Measurements from ENCODE around the gene FRAS1. TPM values are rescaled to one million over a fixed set of nuclear protein-coding genes. Genes with fewer than 3 reads are reported as not detected.

The FRAS1 gene
- polyA plus RNA-seq, 2 of the 4 experiments (the other 2 are of a cell fraction), result 2.3 to 5.8 TPM

GRCh38 chr4:78165758-78166157, 108.6 kb downstream of the FRAS1 start:
- WGBS (ENCODE audit: missing lambda C conversion rate), result 62% methylated on average over 2 of the region's 2 CpGs
- TF ChIP-seq CEBPB (IDR thresholded peaks at IDR 0.05) (no peak), RAD21 (conservative IDR thresholded peaks at IDR 0.05 in 1 of 2, IDR thresholded peaks at IDR 0.05 in 1 of 2) (no peak), JUN (IDR thresholded peaks at IDR 0.05) (no peak), SREBF2 (IDR thresholded peaks at IDR 0.05) (no peak), JUNB (IDR thresholded peaks at IDR 0.05) (no peak), TP53 (CRISPR knock-in tag; IDR thresholded peaks at IDR 0.05) (no peak), ZNF302 (CRISPR knock-in tag; IDR thresholded peaks at IDR 0.05) (no peak), HDAC2 (IDR thresholded peaks at IDR 0.05) (no peak), RARB (CRISPR knock-in tag; IDR thresholded peaks at IDR 0.05) (no peak)
- TF ChIP-seq, protein P1, sequence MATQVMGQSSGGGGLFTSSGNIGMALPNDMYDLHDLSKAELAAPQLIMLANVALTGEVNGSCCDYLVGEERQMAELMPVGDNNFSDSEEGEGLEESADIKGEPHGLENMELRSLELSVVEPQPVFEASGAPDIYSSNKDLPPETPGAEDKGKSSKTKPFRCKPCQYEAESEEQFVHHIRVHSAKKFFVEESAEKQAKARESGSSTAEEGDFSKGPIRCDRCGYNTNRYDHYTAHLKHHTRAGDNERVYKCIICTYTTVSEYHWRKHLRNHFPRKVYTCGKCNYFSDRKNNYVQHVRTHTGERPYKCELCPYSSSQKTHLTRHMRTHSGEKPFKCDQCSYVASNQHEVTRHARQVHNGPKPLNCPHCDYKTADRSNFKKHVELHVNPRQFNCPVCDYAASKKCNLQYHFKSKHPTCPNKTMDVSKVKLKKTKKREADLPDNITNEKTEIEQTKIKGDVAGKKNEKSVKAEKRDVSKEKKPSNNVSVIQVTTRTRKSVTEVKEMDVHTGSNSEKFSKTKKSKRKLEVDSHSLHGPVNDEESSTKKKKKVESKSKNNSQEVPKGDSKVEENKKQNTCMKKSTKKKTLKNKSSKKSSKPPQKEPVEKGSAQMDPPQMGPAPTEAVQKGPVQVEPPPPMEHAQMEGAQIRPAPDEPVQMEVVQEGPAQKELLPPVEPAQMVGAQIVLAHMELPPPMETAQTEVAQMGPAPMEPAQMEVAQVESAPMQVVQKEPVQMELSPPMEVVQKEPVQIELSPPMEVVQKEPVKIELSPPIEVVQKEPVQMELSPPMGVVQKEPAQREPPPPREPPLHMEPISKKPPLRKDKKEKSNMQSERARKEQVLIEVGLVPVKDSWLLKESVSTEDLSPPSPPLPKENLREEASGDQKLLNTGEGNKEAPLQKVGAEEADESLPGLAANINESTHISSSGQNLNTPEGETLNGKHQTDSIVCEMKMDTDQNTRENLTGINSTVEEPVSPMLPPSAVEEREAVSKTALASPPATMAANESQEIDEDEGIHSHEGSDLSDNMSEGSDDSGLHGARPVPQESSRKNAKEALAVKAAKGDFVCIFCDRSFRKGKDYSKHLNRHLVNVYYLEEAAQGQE (IDR thresholded peaks at IDR 0.05), result no peak
- TF ChIP-seq, protein P2, sequence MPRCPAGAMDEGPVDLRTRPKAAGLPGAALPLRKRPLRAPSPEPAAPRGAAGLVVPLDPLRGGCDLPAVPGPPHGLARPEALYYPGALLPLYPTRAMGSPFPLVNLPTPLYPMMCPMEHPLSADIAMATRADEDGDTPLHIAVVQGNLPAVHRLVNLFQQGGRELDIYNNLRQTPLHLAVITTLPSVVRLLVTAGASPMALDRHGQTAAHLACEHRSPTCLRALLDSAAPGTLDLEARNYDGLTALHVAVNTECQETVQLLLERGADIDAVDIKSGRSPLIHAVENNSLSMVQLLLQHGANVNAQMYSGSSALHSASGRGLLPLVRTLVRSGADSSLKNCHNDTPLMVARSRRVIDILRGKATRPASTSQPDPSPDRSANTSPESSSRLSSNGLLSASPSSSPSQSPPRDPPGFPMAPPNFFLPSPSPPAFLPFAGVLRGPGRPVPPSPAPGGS (IDR thresholded peaks at IDR 0.05), result no peak
- TF ChIP-seq, protein P3, sequence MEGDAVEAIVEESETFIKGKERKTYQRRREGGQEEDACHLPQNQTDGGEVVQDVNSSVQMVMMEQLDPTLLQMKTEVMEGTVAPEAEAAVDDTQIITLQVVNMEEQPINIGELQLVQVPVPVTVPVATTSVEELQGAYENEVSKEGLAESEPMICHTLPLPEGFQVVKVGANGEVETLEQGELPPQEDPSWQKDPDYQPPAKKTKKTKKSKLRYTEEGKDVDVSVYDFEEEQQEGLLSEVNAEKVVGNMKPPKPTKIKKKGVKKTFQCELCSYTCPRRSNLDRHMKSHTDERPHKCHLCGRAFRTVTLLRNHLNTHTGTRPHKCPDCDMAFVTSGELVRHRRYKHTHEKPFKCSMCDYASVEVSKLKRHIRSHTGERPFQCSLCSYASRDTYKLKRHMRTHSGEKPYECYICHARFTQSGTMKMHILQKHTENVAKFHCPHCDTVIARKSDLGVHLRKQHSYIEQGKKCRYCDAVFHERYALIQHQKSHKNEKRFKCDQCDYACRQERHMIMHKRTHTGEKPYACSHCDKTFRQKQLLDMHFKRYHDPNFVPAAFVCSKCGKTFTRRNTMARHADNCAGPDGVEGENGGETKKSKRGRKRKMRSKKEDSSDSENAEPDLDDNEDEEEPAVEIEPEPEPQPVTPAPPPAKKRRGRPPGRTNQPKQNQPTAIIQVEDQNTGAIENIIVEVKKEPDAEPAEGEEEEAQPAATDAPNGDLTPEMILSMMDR (IDR thresholded peaks at IDR 0.05), result no peak
- H3K9me3 ChIP-seq, result no peaks in the 10 kb centered on the region
- no peak overlapping the region for H3K4me2 ChIP-seq
- FAIRE-seq (no peak), DNase-seq (ENCODE audit: low read depth in 1 of 2, low spot score in 1 of 2) (no peak), ATAC-seq (no peak)
- no peak overlapping the region for H3K27ac ChIP-seq
- ChIA-PET POLR2A (no interaction called here), CTCF (no interaction called here)
- H3K4me1 ChIP-seq, result no peaks in the 10 kb centered on the region
- no peak overlapping the region for H3K4me3 ChIP-seq

DNA sequence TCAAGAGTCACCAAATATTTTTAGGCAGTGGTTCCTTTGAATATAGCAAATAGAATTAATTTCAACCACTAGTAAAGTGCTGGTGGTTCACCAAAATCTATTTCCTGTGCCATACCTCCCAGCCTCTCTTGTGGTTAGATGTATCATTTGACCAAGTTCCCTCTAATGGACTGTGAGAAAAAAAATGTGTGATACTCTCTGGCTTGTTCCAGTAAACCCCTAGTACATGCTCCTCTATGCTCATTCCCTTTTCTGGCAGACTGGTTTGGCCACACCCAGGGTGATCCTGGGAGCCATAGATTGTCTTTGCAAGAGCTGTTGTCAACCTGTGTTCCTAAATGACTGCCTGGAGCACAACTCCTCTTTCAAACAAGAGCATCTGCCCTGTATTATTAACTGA, 109.5 kb downstream of the FRAS1 start:
- Histone ChIP-seq H3K27ac (no peak overlapping the region), H3K9me3 (no peaks in the 10 kb centered on the region), H3K4me2 (no peak overlapping the region), H3K4me1 (no peaks in the 10 kb centered on the region), H3K4me3 (no peak overlapping the region)
- no peak for ATAC-seq
- CTCF ChIA-PET, result no interaction called here
- DNase-seq (ENCODE audit: low read depth in 1 of 2, low spot score in 1 of 2), result no peak
- no peak for TF ChIP-seq CBX2 (IDR thresholded peaks at IDR 0.05; ENCODE audit: borderline replicate concordance, low read depth)
- no peak for TF ChIP-seq JUNB (IDR thresholded peaks at IDR 0.05)
- TF ChIP-seq RFX5 (IDR thresholded peaks at IDR 0.05), result no peak
- no peak for TF ChIP-seq ZNF302 (CRISPR knock-in tag; IDR thresholded peaks at IDR 0.05)
- no peak for TF ChIP-seq MAZ (IDR thresholded peaks at IDR 0.05; ENCODE audit: borderline replicate concordance, low read depth, low read length)
- TF ChIP-seq, protein P1 (IDR thresholded peaks at IDR 0.05), result no peak
- TF ChIP-seq BHLHE40 (IDR thresholded peaks at IDR 0.05; ENCODE audit: low read depth, low read length), result no peak
- TF ChIP-seq EHMT2 (IDR thresholded peaks at IDR 0.05; ENCODE audit: low read depth), result no peak
- no peak for TF ChIP-seq FOSB (CRISPR knock-in tag; IDR thresholded peaks at IDR 0.05)
- no peak for TF ChIP-seq JUN (IDR thresholded peaks at IDR 0.05)
- no peak for TF ChIP-seq MYC (IDR thresholded peaks at IDR 0.05; ENCODE audit: borderline replicate concordance, low read length)
- no peak for TF ChIP-seq FOXS1 (CRISPR knock-in tag; IDR thresholded peaks at IDR 0.05)
- TF ChIP-seq, protein P4, sequence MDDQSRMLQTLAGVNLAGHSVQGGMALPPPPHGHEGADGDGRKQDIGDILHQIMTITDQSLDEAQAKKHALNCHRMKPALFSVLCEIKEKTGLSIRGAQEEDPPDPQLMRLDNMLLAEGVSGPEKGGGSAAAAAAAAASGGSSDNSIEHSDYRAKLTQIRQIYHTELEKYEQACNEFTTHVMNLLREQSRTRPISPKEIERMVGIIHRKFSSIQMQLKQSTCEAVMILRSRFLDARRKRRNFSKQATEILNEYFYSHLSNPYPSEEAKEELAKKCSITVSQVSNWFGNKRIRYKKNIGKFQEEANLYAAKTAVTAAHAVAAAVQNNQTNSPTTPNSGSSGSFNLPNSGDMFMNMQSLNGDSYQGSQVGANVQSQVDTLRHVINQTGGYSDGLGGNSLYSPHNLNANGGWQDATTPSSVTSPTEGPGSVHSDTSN (IDR thresholded peaks at IDR 0.05), result no peak
- POLR2A ChIA-PET, result no interaction called here
- no peak for FAIRE-seq
